ENCODE results near the gene HOXB5.

Gene HOXB5

DNA sequence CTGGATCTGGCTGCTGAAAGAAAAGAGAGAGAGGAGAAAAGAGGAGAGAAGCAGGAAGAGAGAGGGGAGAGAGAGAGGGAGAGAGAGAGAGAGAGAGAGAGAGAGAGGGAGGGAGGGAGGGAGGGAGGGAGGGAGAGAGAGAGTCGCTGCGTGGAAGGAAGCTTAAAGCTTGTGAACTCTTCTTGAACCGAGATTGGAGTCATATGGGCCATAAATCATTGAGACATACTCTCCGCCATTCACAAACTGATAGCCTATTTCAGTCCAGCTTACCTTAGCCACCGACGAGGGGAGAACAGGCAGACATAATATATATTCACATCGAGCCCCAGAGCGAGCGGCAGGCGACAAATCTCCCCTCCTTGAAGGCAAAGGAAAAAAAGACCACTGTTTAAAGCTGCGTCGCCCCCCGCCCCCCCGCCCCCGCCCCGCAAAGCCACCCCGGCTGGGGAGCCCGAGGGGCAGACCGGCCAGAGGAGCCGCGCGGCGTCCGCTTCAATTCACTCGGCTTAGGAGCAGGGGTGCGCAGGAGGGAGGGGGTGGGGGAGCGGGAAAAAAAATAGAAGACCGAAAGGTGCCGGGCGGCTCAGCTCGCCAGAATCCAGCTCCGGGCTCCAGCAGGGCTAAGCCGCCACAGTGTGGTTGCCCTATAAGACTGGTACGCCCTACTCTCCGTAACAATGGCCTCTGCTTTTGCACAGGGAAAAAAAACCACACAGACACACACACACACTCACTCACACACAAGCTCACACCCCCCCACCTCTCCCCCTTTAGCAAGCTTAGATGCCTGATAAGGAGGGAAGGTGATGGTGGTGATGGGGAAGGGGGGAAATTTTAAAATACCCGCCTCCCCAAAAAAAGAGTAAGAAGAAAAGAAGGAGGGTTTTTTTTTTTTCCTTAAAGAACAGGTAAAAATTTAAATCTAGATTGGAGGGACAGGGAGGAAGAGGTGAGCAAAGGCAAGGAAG lies 38.0 kb downstream of the HOXB5 start:
- no peak for TF ChIP-seq ZFX (IDR thresholded peaks at IDR 0.05; ENCODE audit: borderline replicate concordance)
- TF ChIP-seq, protein P1, sequence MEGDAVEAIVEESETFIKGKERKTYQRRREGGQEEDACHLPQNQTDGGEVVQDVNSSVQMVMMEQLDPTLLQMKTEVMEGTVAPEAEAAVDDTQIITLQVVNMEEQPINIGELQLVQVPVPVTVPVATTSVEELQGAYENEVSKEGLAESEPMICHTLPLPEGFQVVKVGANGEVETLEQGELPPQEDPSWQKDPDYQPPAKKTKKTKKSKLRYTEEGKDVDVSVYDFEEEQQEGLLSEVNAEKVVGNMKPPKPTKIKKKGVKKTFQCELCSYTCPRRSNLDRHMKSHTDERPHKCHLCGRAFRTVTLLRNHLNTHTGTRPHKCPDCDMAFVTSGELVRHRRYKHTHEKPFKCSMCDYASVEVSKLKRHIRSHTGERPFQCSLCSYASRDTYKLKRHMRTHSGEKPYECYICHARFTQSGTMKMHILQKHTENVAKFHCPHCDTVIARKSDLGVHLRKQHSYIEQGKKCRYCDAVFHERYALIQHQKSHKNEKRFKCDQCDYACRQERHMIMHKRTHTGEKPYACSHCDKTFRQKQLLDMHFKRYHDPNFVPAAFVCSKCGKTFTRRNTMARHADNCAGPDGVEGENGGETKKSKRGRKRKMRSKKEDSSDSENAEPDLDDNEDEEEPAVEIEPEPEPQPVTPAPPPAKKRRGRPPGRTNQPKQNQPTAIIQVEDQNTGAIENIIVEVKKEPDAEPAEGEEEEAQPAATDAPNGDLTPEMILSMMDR (IDR thresholded peaks at IDR 0.05): no peak
- no peak overlapping the region for H3K27ac ChIP-seq

DNA sequence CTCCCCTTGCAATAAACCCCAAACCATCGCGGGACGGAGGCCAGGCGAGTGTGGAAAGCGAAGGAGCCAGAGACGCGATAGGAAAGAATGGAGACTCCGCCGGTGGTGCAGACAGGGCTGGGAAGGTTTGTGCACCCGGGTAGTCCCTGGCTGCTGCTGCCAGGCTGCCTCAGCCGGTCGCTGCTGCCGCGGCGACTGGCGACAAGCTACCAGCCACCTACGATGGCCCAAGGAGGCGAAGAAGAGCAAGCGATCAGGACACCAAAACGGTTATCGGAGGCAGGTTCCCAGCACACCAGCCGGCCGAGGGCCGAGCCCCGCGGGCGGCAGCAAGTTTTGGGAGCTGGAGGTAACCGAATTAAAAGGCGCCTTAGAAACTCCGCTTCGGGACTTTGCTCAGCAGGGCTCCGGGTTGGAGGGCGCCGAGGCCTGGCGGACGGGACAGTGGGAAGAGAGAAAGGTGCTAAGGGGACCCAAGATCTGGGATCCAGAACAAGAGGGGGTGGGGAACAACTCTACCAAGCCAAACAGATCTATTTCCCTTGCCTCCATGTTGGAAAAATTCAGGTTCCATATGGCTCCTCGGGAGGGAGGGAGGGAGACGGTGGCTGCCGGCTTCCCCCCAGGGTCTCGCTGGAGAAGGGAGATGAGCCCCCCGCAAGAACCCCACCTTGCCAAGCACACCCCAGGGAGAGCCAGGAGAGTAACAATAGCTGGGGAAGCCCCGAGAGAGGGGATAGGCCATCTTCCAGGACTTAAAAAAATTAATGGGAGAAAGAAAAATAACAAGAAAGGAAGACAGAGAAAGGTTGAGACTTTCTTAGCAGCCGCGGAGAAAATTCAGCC lies 38.9 kb downstream of the HOXB5 start:
- no peak overlapping the region for H3K27ac ChIP-seq
- no peak for TF ChIP-seq ZFX (IDR thresholded peaks at IDR 0.05; ENCODE audit: borderline replicate concordance)
- TF ChIP-seq, protein P1 (IDR thresholded peaks at IDR 0.05): no peak

DNA sequence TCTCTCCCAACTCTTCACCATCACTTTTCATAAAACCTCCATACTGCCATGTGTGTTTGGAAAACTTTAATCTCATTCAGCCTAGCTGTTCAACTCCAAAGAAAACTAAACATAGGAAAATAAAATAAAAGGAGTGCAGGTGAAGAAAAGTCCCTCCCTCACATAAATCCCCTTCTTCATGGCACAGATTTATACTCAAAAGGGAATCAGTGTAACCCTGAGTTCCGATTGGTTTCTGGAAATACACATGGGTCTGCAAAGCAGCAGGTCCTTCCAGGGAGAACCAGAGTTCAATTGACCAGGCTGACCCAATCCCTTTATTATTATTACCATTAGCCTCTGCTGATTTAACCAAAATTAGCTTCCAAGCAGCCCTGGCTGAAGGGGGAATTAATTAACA lies 39.8 kb downstream of the HOXB5 start:
- no peak for TF ChIP-seq ZFX (IDR thresholded peaks at IDR 0.05; ENCODE audit: borderline replicate concordance)
- TF ChIP-seq, protein P1 (IDR thresholded peaks at IDR 0.05): no peak

DNA sequence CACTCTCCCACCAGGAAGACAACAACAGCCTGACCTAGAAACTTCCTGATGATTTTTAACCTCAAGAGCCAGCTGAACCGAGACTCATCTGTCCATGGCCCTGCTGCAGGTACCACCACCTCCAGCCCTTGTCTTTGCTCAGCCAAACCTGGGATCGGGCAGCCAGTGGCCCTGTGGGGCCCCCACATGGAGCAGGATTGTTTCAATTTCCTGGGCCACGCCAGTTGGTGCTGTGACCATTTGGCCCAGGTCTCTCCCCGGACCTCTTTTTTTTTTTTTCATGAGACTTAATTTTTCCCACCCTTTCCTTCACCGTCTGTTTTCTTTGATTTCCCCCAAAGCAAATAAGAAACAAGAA lies 40.4 kb downstream of the HOXB5 start:
- no peak overlapping the region for H3K27ac ChIP-seq
- TF ChIP-seq ZFX (IDR thresholded peaks at IDR 0.05; ENCODE audit: borderline replicate concordance): no peak
- TF ChIP-seq, protein P1 (IDR thresholded peaks at IDR 0.05): no peak

More for the DNA sequence above, 39.8 kb downstream of the HOXB5 start:
- no peak overlapping the region for H3K27ac ChIP-seq

DNA sequence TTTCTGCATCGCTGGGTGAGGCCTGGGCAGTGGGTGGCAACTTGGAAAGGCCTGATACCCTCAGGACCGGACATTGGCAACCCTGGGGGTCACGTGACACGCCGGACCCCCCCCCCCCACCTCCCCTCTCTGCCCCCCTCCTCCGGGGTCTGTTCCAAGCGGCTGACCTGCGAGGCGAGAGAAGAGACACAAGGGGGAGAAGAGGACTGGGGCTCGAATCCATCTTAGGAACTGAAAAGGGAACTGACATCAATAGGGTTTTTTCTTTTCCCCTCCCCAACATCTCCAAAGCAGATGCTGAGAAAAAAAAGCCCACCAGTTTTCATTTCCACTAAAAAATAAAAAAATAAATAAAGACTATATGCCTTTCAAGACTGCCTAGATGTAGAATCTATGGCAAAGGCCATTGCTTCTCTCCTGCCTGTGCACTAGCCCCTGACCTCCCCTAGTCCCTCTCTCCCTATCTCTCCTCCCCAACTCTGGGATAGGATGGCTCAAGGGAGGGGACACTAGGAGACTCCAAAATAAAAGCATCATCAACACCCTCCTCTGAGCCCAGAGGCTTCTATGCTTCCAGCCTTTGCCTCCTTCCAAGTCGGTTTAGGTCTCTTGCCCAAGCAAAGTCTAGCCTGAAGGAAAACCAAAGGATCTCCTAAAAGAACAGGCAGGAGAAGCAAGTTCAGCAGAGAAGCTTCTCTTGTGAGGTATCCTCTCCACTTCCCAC lies 41.0 kb downstream of the HOXB5 start:
- TF ChIP-seq, protein P1 (IDR thresholded peaks at IDR 0.05): no peak
- no peak for TF ChIP-seq ZFX (IDR thresholded peaks at IDR 0.05; ENCODE audit: borderline replicate concordance)
- H3K27ac ChIP-seq: no peak overlapping the region

DNA sequence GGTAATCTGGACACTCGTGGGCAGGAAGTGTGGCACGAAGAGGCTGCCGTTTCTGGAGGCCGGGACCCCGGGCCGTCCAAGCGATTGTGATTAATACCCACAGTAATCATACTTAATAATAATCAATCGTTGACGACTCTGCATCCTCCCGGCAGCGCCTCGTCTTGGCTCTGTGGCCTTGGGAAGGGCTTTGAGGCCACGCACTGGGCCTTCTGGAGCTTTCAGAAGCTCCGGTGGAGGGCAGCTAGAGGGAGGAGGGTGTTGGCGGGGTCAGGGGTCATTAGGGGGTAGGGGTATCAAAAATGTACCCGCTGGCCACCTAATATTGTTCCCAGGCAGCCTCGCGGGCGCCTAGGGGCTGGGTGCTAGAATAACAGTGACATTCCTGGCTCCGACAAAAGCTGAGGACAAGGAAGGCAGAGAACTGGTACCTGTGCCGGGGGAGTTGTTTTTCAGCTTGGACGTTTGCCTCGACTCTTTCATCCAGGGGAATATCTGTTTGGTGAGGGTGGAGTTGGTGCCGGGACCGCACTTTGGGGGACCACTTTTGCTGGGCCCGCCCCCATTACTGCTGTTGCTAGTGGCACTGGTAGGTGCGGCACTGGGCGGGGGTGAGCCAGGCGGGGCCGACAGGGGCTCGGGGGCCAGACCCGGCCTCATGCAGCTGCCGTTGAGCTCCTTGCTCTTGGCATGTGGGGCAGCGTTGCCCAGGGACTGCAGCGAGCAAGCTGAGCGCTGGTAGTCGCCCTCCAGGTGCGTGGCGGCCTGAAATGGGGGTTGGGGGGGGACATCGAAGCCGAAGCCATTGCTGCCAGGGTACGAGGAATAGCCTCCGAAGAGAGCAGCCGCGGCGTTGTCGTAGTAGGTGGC lies 41.7 kb downstream of the HOXB5 start:
- TF ChIP-seq, protein P1 (IDR thresholded peaks at IDR 0.05): no peak
- TF ChIP-seq ZFX (IDR thresholded peaks at IDR 0.05; ENCODE audit: borderline replicate concordance): no peak
- no peak overlapping the region for H3K27ac ChIP-seq
